ENCODE results near the gene POLD2. TPM values are rescaled to one million over a fixed set of nuclear protein-coding genes. Genes with fewer than 3 reads are reported as not detected.

Gene POLD2
- polyA plus RNA-seq, 5 donors: 87.9 to 126 (median 101) TPM

- peak; percentile 97 for DNase-seq
Measured at GRCh38 chr7:44082541-44083207, 40.7 kb downstream of the POLD2 start.

- DNase-seq: no peak
Measured at GRCh38 chr7:44081266-44081748, 42.0 kb downstream of the POLD2 start.

- no peak for DNase-seq
Measured at GRCh38 chr7:44080686-44081265, 42.6 kb downstream of the POLD2 start.

- DNase-seq: no peak
Measured at GRCh38 chr7:44080118-44080517, 43.2 kb downstream of the POLD2 start.

DNA sequence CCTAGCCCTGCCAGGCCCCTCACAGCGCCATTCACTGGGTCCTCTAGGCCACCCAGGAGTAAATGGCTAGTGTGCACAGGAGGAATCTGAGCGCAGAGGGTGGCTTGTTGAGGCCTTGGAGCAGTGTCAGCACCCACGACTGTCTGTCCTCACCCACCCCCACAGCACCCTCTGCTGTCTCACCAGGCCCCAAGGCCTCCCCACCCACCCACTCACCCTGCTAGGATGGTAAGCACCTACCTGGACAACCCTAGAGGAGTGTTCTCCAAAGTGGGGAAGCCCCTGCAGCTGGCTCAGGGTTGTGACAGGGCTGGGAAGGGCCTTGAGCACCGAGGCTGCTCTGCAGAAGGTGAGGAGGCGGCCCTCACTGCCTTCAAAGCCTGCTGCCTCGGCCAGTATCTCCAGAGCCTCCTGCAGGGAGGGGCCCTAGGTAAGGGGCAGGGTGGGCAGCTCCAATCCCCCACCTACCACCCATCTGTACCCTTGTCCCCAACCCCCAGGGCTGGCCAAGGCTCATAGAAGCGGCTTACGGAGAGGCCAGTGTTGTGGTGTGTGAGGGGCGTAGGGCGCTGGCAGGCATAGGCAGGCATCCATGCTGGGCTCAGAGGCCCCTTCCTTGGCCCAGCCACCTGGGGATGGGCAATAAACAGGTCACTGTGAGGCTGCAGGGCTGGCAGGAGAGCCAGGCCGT lies 43.9 kb downstream of the POLD2 start:
- DNase-seq: no peak

DNA sequence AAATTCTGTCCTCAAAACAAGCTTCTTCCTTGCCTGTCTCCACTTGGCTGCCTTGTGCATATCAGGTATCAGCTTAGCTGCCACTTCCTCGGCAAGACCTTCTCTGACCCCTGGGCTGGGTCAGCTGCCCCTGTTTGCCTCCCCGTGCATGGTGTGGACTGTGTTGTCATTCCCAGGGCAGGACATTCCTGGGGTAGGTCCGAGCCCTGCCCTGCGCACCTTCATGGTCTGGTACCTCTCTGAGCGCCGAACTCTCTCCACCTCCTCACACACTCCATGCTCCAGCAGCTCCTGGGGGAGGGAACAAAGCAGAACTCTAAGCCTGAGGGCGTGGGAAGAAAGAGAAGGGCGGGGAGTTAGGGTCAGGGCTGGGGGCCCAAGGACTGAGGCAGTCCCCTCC lies 44.8 kb downstream of the POLD2 start:
- no peak for DNase-seq

DNA sequence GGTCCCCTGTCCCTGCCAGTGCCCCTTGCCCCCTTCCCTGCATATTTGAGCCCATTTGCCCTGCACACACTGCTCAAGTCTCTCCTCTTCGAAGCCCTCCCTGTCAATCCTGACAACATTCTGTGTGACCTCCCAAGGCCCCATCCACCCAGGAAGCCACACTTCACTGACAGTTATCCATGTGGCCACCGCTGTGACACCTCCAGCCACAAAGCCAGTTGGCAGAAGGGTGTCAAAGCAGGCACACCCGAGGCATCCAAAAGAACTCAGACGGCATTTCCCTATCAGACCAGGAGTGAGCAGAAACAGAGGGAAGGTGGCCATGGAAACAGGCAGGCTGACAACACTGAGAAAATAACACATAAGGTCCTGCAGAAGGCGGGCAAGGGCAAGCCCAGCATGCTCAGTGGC lies 45.7 kb downstream of the POLD2 start:
- no peak for DNase-seq

GRCh38 chr7:44077061-44077460 lies 46.3 kb downstream of the POLD2 start:
- DNase-seq: no peak

DNA sequence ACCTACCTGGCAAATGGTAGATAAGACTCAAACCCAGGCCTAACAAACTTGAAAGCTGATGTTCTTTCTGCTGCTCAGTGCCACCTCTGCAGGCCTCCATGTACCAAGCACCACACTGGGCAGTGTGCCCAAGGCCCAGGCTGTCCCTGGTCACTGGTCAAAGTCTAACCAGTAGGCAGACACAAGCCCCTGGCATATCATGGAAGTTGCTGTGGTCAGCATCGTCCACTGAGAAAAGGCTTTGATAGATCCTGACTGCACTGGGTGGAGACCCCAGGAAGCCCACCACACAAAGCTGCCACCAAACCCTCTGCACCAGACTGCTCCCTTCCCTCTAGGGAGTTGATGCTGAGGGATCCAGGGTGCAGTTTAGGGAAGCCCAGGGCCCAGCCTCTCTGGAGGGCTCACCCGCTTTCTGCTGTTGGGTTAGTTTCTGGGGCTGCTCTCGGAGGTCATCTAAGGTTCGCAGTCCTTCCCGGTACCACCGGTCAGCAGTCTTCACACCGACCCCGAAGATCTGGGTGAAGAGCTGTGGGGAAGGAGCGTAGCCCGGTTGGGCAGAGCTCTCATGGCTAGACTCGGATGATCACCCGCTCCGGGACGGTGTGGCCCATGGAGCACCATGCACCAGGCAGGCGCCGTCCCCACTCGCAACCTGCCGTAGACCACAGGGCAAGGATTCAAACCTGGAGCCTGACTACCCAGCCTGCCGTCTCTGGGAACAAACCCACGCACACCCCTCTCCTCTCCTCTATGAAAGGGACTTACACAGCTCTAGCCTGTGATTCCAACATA lies 47.0 kb downstream of the POLD2 start:
- DNase-seq: no peak

DNA sequence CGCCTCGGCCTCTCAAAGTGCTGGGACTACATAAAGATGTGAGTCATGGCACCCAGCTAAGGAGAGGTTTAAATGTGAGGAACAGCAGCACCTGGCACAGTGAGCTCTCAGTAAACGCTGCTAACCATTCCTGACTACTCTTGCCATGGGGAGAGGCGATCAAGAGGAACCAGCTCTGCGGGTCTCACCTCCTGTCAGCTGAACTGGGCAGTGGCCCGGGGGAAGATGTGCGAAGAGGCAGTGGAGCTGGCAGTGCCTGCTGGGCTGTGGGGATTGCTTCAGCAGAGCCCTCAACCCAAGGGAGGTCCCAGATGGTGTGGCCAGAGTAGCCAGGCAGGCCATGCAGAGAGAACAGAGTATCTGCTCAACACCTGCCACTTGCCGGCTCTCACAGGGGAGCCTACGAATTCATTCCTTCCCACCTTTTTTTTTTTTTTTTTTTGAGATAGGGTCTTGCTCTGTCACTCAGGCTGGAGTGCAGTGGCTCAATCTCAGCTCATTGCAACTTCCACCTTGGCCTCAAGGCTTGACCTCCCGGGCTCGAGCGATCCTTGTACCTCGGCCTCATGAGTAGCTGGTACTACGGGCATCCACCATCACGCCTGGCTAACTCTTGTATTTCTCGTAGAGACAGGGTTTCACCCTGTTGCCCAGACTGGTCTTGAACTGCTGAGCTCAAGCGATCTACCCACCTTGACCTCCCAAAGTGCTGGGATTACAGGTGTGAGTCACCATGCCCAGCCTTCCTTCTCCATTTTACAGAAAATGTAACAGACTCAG lies 47.9 kb downstream of the POLD2 start:
- no peak for DNase-seq

GRCh38 chr7:44074349-44074695 lies 49.0 kb downstream of the POLD2 start:
- DNase-seq: no peak

DNA sequence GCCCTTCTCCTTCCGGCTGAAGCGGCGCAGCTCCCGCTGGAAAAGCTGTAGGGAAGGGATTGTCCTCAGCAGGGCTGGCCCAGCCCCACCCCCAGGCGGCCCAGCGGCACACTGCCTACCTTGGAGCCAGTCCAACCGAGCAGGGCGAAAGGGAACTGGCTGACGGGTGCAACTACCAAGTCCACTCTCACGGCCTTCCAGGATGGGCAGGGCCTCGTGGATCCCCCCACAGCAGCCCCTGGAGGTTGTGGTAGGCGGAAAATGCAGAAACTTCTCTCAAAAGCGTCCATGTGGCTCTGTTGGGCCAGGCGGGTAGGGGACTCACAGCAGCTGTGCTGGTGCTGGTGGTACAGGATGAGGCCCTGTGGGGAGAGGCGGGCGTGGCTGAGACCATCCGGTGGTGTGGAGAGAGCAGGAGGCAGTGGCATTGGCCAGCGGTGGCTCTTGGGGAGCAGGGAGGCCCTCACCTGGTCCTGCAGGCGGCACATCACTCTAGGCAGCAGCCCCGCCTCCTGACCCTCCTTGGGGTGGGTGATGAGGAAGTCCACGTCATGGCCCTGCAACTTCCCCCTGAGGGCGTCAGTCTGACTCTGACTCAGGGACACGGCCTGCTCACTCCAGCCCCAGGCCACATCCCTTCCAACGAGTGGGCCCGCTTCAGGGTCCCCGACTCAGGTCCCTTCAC lies 49.5 kb downstream of the POLD2 start:
- no peak for DNase-seq

GRCh38 chr7:44072364-44073231 lies 50.8 kb downstream of the POLD2 start:
- peak in 1 of 2 donors; percentile 55 for DNase-seq

GRCh38 chr7:44071726-44072363 lies 51.5 kb downstream of the POLD2 start:
- no peak for DNase-seq

GRCh38 chr7:44068054-44068453 lies 55.3 kb downstream of the POLD2 start:
- DNase-seq: no peak

DNA sequence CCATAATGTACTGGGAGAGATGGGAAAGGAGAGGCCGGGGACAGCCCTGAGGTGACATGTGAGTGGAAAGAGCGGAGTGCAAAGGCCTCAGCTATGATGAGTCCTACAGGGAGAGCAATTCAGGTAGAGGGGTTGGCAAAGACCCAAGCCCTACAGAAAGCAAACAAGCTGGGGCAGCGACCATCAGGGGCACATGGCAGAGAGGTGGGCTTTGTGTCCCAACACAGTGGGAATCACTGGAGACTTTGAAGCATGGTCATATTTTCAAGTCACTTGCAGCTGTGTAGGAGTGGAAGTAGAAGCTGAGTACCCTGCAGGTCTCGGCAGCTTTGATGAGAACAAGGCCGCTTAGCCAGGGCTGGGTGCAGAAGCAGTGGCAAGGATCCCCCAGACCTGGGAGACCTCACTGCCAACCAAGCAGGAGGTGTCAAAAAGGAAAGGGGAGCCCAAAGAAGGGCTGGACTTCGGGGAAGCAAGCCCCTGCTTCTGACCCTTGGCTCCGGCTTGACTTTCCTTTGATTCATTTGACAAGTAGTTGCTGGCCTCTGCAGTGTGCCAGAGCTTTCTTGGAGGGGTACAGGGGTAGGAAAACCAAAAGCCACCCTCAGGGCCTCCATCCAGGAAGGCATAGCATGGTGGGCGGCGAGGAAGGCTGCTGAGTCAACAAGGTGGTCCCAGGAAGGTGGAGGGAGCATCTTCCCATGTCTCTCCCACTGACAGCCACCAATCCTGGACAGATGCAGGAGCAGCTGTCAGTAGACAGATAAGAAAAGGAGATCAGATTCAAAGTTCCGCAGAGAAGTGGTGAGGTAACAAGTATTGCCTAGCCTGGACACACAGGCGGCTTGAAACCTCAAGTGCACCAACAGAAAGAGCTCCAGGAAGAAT lies 56.0 kb downstream of the POLD2 start:
- DNase-seq: no peak

DNA sequence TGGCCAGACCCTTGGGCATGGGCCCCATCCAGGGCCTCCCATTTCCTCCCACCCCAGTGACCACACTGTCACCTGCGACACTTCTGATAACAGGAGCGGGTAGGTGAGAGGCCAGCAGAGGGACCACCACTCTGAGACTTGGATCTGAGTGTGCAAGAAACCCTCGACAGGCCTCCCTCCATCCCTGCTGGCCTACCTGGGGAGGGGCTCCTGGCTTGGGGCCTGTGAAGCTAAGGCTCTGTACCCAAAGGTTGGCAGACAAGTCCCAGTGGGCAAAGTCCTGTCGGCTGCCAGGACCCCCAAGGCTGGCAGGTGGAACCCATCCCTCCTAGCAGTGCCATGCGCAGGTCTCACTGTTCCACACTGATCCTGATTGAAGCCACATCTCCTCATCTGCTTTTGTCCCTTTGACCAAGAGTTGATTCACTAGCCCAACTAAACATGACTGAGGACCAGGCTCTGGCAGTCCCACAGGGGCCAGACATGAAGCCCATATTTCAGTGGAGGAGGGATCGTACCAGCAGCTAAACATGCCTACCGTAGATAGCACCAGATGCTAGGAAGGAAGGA lies 56.8 kb downstream of the POLD2 start:
- DNase-seq: no peak

DNA sequence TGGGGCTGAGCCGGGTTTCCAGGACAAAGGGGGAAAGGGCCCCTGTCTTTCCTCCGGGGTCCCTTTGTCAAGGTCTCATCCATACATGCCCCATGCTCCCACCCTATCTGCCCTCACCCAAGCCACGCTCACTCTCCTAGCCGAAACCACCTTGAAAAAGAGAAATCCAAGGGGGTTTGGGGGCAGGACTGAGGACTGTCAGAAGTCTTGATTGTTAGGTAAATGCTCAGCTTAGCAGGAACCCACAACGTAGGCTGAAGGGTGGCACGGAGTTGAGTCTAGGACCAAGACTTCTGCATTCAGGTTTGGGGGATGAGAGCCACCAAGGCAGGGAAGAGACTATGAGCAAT lies 57.3 kb downstream of the POLD2 start:
- no peak for DNase-seq
